NCI-H2196 (cell line): ENCODE results near the gene TXLNG.
"Not testable (repeated sequence)": the region's sequence is repeated elsewhere in the genome, so short reads cannot be mapped to it uniquely, and the experiment has no call there.

ENCODE experiments used
- DNase-seq: peaks from one replicate; lab custom pipeline; 2025; ENCODE audit not compliant: unreplicated experiment; lab: John Stamatoyannopoulos, UW

TXLNG gene

GRCh38 chrX:16786139-16786790 lies at the start of gene TXLNG:
Gene TXLNG, plus strand, starts transcription at chrX:16786466. Its CDS starts 22 bp downstream, at chrX:16786488.
- peak; percentile 94 for DNase-seq

GRCh38 chrX:16737024-16737423 lies 49.2 kb upstream of the TXLNG start:
- DNase-seq, result no peak

DNA sequence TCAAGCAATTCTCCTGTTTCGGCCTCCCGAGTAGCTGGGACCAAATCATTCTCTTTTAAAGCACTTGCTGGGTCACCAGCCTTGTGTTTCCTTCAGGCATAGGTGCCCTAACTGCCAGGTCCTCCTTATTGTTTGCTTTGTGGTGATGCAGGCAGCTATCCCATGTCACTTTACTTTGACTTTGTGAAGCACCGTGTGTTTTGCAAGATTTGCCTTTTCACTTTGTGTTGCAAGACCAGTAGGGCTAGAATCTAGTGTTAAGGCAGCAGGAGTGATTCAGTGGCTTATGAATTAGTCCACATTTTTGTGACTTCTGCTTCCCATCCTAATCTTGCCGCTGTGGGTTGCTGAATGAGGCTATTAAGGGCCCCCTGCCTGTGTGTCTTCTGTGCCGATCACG lies 46.7 kb upstream of the TXLNG start:
- DNase-seq, result no peak

- DNase-seq, result no peak
These were observed 42.5 kb upstream of the TXLNG start for GRCh38 chrX:16743604-16744325.

DNA sequence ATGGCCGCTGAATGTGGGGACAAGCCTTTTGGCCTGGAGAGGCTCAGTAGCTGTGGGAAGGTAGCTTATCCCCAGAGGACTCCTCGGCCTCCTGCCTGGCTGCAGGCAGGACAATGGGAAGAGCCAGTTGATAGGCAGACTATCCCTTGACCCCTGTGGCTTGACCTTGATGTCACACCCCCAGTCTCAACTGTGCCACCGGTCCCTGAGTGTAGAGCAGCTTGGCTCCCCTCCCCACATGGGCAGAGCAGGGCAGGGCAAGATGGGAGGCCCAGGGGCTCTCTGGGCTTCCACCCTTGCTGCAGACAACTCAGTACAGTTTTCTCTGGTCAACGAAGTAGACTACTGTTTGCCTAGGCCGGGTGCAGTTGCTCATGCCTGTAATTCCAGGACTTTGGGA lies 41.2 kb upstream of the TXLNG start:
- DNase-seq, result no peak

DNA sequence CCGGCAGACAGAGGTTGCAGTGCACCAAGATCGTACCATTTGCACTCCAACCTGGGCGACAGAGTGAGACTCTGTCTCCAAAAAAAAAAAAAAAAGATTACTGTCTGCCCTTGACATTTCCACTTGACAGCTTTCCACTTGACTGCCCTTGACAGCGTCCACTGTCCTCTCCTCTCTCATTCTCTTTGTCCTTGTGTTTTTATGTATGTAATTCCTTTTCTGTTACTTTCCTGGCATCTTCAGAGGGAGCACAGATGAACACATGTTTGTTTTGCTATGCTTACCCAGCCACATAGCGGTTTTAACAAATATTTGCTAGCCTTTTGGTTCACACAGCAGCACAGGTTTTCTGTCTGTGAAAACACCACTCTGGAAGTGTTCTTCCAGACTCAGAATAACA lies 40.6 kb upstream of the TXLNG start:
- no peak for DNase-seq

- no peak for DNase-seq
These were observed 37.8 kb upstream of the TXLNG start for GRCh38 chrX:16748425-16748824.

DNA sequence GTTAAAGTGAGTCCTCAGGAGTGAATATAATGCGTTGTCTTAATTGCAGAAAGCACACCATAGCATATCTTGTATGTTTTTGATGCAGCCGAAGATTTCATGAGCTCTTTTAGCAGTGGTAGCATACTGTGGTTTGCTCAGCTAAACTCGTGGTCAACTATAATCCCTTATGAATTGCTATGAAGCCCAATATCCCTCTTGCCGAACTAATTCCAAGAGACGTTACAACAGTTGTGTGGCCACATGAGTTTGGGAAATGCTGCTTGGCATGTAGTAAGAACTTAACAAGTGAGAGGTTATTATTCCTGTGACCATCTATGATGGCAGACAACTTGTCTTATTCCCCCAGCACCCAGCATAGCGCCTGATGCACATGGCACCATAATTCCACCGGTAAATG lies 36.1 kb upstream of the TXLNG start:
- no peak for DNase-seq

GRCh38 chrX:16754019-16754418 lies 32.2 kb upstream of the TXLNG start:
- no peak for DNase-seq

DNA sequence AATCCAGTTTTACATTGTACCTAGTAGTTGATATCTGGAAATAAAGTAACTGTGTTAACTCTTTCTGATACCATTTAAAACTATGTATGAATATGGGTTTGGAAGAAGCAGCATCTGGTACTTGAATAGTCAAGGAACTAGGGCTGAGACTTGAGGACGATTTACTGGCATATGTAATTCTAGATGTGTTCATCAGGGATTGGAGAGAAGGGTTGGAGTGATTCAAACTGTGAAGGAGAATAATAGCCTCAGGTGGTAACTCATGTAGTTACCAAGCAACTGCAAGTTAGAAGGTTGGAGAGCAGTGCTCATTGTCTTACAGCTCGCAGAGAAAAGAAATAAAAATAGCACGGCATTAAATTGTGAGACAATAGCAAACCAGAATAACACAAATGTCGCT lies 29.5 kb upstream of the TXLNG start:
- peak; percentile 2 for DNase-seq

GRCh38 chrX:16761500-16761899 lies 24.8 kb upstream of the TXLNG start:
- DNase-seq, result not testable (repeated sequence)

DNA sequence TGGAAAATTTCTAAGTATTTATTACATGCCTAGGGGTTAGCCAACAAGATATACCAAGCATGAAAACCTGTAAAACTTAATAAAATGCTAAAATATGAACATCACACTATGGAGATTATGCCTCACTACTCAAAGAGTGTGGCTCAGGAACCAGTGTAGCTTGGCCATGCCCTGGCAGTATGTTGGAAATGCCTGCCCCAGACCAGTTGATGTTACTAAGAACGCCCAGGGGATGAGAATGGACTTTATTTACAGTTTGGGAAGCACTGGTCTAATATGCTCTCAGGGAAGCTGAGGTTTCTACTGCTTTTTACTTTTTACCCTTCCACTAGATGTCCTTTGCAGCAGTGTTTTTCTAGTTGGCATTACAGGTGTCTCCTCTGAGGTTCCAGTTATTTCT lies 23.7 kb upstream of the TXLNG start:
- DNase-seq, result no peak

- DNase-seq, result no peak
These were observed 20.7 kb upstream of the TXLNG start for GRCh38 chrX:16765594-16765993.

- no peak for DNase-seq
These were observed 15.2 kb upstream of the TXLNG start for GRCh38 chrX:16770970-16771482.

DNA sequence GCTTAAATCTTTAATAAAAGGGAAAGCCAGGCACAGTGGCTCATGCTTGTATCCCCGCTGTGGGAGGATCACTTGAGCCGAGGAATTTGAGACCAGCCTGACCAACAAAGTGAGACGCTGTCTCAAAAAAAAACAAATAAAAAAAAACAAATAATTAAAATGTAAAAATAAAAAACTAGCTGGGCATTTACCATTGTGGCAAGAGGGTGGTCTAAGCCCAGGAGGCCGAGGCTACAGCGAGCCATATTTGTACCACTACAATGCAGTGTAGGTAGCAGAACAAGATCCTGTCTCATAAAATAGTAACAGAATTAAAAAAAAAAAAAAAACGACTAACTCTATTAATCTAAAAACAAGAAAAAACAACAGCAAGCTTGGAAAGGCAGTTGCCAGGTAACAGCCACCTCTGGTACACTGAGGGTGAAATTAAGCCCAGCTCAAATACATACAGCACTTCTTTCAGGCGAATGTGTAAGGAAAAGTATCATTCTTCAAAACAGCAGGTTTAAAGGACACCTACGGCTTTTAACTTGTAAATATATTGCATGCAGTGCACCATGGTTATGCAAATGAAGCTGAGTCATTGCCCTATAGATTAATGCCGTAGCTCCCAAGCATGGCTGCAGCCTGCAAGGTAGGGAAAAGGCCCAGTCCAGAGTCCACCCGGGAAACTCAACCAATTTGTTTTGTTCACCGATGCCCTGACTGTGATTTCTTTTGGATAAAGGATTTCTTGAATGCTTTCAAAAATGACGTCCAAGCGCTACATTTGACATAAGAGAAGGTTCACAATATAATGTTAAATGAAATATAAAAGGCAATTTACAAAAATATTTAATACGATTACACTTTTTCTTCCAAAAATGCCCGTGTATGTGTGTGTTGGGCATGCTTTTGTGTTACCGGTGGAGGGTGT lies 14.5 kb upstream of the TXLNG start:
- DNase-seq, result no peak

DNA sequence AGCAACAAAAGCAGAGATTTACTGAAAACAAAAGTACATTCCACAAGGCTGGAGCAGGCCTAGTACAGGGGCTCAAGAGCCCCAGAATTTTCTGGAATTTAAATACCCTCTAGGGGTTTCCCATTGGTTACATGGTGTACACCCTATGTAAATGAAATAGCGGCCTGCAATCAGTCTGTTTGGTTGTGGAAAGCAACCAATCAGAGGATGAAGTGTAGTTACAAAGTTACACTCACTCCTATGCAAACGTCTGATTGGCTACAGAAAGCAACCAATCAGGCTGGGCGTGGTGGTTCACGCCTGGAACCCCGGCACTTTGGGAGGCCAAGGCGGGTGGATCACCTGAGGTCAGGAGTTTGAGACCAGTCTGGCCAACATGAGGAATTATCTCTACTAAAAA lies 13.8 kb upstream of the TXLNG start:
- no peak for DNase-seq

DNA sequence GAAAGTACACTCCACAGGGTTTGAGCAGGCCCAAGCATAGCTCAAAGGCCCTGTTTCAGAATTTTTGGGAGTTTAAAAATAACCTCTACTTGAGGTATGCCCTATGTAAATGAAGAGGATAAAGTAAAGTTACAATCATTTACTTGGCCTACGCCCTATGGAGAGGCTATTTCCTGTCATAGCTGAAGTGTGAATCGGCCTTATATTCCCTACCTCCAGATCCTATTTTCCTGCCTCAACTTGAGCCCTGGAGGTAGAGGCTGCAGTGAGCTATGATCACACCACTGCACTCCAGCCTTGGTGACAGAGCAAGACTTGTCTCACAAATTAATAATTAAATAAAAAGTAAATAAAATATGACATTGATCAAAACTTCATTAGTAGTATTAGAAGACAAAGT lies 11.5 kb upstream of the TXLNG start:
- no peak for DNase-seq

DNA sequence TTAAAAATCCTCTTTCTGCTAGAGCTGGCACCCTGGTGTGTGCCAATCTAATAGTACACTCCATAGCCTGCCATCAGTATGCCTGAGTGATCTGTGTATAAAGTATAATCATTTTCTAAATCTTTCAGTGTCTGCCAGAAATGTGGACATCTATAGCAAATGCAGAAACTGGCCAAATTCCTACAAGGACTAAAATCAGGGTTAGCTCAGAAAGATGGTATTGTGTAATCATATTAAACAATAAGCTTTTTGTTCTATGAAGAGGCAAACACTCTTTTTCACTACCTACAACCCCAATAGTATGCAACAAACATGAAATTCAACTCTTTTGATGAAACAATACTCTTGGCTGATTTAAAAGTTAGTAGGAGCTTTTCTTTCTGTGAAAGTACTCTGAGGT lies 7.7 kb upstream of the TXLNG start:
- no peak for DNase-seq

DNA sequence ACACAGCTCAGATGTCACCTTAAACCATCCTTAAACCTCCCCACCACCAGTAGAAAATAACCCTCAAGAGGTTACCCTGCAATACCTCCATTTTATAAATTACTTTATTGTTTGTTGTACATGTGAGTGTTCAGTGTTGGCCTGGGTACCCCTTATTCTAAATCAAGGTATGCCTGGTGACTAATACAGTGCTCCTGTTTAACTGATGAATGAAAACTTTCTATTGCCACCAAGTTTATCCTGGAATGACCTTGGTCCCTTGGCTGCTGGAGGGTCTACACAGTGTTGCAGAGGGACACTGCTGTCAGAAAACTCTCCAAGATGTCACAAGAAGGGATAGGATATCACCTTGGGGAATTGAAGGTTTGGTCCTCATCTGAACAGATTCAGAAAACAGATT lies 7.3 kb upstream of the TXLNG start:
- no peak for DNase-seq

GRCh38 chrX:16779815-16780214 lies 6.5 kb upstream of the TXLNG start:
- not testable (repeated sequence) for DNase-seq

- no peak for DNase-seq
These were observed 2.8 kb upstream of the TXLNG start for GRCh38 chrX:16783452-16783851.

- DNase-seq, result not testable (repeated sequence)
These were observed 1.8 kb upstream of the TXLNG start for GRCh38 chrX:16784440-16784839.
